ENCODE data around the gene CACNA1C. TPM values are rescaled to one million over a fixed set of nuclear protein-coding genes. Genes with fewer than 3 reads are reported as not detected.

Gene CACNA1C
- total RNA-seq, 3 donors from 2014 or later, result 2.6 to 11.8 (median 9.5) TPM

- no peak overlapping the region for H3K27ac ChIP-seq
- no peaks in the 10 kb centered on the region for H3K4me1 ChIP-seq
- no peak for DNase-seq (ENCODE audit: low spot score in 2 of 2)
- no peaks in the 10 kb centered on the region for H3K9me3 ChIP-seq
- TF ChIP-seq POLR2A (IDR thresholded peaks at IDR 0.05) (no peak), POLR2AphosphoS5 (IDR thresholded peaks at IDR 0.05) (no peak), CTCF (IDR thresholded peaks at IDR 0.05) (no peak)
- intact Hi-C loops (cut with DNase I; ENCODE audit: low total_unique reads), result no loop called here
- H3K36me3 ChIP-seq, result no peaks in the 10 kb centered on the region
- H3K27me3 ChIP-seq, result no peaks in the 10 kb centered on the region
- no peak overlapping the region for H3K4me3 ChIP-seq
Observed at GRCh38 chr12:2329661-2330210, 276.9 kb downstream of the CACNA1C start.

- no peak overlapping the region for H3K27ac ChIP-seq
- DNase-seq (ENCODE audit: low spot score in 2 of 2), result no peak
- TF ChIP-seq CTCF (IDR thresholded peaks at IDR 0.05) (no peak), POLR2A (IDR thresholded peaks at IDR 0.05) (no peak), POLR2AphosphoS5 (IDR thresholded peaks at IDR 0.05) (no peak)
Observed at GRCh38 chr12:2332236-2332635, 279.4 kb downstream of the CACNA1C start.

GRCh38 chr12:2332947-2333346, 280.2 kb downstream of the CACNA1C start:
- Histone ChIP-seq H3K36me3 (no peaks in the 10 kb centered on the region), H3K9me3 (no peaks in the 10 kb centered on the region), H3K4me1 (no peaks in the 10 kb centered on the region), H3K27ac (no peak overlapping the region), H3K4me3 (no peak overlapping the region), H3K27me3 (no peaks in the 10 kb centered on the region)
- no peak for DNase-seq (ENCODE audit: low spot score in 2 of 2)
- TF ChIP-seq CTCF (IDR thresholded peaks at IDR 0.05) (no peak), POLR2AphosphoS5 (IDR thresholded peaks at IDR 0.05) (no peak), POLR2A (IDR thresholded peaks at IDR 0.05) (no peak)
- intact Hi-C loops (cut with DNase I; ENCODE audit: low total_unique reads), result no loop called here

More at GRCh38 chr12:2332236-2332635, 279.4 kb downstream of the CACNA1C start:
- no peaks in the 10 kb centered on the region for H3K36me3 ChIP-seq
- H3K4me3 ChIP-seq, result no peak overlapping the region
- intact Hi-C loops (cut with DNase I; ENCODE audit: low total_unique reads), result no loop called here
- H3K4me1 ChIP-seq, result no peaks in the 10 kb centered on the region
- H3K9me3 ChIP-seq, result no peaks in the 10 kb centered on the region
- H3K27me3 ChIP-seq, result no peaks in the 10 kb centered on the region

GRCh38 chr12:2333491-2334195, 280.9 kb downstream of the CACNA1C start:
- H3K36me3 ChIP-seq, result no peaks in the 10 kb centered on the region
- no peak for TF ChIP-seq POLR2A (IDR thresholded peaks at IDR 0.05)
- no peak for TF ChIP-seq CTCF (IDR thresholded peaks at IDR 0.05)
- no peak for TF ChIP-seq POLR2AphosphoS5 (IDR thresholded peaks at IDR 0.05)
- H3K9me3 ChIP-seq, result no peaks in the 10 kb centered on the region
- intact Hi-C loops (cut with DNase I; ENCODE audit: low total_unique reads), result no loop called here
- H3K4me1 ChIP-seq, result no peaks in the 10 kb centered on the region
- no peak overlapping the region for H3K27ac ChIP-seq
- no peak for DNase-seq (ENCODE audit: low spot score in 2 of 2)
- no peak overlapping the region for H3K4me3 ChIP-seq
- H3K27me3 ChIP-seq, result no peaks in the 10 kb centered on the region

- Histone ChIP-seq H3K4me3 (no peak overlapping the region), H3K4me1 (no peaks in the 10 kb centered on the region), H3K36me3 (no peaks in the 10 kb centered on the region), H3K27ac (no peak overlapping the region), H3K9me3 (no peaks in the 10 kb centered on the region), H3K27me3 (no peaks in the 10 kb centered on the region)
- no peak for DNase-seq (ENCODE audit: low spot score in 2 of 2)
- intact Hi-C loops (cut with DNase I; ENCODE audit: low total_unique reads), result no loop called here
- TF ChIP-seq CTCF (IDR thresholded peaks at IDR 0.05), result no peak
- TF ChIP-seq POLR2A (IDR thresholded peaks at IDR 0.05), result no peak
- no peak for TF ChIP-seq POLR2AphosphoS5 (IDR thresholded peaks at IDR 0.05)
Observed at GRCh38 chr12:2334271-2334670, 281.5 kb downstream of the CACNA1C start.
